ENCODE measurements around the gene NAA10.

DNA sequence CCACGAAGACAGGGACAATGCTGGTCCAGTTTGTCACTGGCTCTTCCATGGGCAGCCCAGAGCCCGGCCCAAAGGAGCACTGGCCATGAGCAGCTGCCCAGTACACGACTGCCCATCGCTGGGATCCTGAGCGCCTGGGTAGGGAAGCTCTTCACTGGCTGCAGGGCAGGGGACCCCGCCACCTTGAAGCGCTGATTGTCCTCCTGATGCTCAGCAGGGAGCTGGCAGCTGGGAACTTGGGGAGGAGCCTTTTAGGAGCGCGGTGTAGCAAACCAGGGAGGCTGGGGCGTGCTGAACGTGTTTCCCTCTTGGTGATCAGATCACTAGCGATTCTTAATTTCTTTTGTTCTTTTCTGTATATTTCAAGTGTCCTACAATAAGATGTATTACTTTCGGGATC, 50.7 kb downstream of the NAA10 start:
- TF ChIP-seq, protein P1, sequence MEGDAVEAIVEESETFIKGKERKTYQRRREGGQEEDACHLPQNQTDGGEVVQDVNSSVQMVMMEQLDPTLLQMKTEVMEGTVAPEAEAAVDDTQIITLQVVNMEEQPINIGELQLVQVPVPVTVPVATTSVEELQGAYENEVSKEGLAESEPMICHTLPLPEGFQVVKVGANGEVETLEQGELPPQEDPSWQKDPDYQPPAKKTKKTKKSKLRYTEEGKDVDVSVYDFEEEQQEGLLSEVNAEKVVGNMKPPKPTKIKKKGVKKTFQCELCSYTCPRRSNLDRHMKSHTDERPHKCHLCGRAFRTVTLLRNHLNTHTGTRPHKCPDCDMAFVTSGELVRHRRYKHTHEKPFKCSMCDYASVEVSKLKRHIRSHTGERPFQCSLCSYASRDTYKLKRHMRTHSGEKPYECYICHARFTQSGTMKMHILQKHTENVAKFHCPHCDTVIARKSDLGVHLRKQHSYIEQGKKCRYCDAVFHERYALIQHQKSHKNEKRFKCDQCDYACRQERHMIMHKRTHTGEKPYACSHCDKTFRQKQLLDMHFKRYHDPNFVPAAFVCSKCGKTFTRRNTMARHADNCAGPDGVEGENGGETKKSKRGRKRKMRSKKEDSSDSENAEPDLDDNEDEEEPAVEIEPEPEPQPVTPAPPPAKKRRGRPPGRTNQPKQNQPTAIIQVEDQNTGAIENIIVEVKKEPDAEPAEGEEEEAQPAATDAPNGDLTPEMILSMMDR (conservative IDR thresholded peaks at IDR 0.05; ENCODE audit: low read length): no peak
- no peak for TF ChIP-seq EZH2phosphoT487 (IDR thresholded peaks at IDR 0.05; ENCODE audit: borderline replicate concordance)

All from Loucy (cell line).